HepG2 (cell line): ENCODE data around the gene RAD54L. TPM values are rescaled to one million over a fixed set of nuclear protein-coding genes. Genes with fewer than 3 reads are reported as not detected.
A peak's percentile ranks its signal among the peaks of the same experiment; 100 is the strongest.

Experiments used
- DBP ChIP-seq: sonication (generic); formaldehyde crosslinking; IDR thresholded peaks from 2 replicates; pipeline ENCODE4 v1.4.0; 2020; ENCODE audit warnings: missing genetic modification reagents; ENCODE audit errors: not compliant biosample characterization
- DR1 ChIP-seq: sonication (generic); formaldehyde crosslinking; IDR thresholded peaks from 2 replicates; pipeline ENCODE4 v1.8.0; 2021; ENCODE audit warnings: mild to moderate bottlenecking, missing genetic modification reagents, inconsistent platforms
- EHMT2 ChIP-seq: fragments of 200-600 bp; sonication (generic); IDR thresholded peaks from 2 replicates; pipeline ENCODE4 v1.7.0; 2017; ENCODE audit warnings: antibody characterized with exemption, low read depth, low read length, borderline replicate concordance
- HDAC1 ChIP-seq: sonication (generic); formaldehyde crosslinking; IDR thresholded peaks from 2 replicates; pipeline ENCODE4 v1.5.1; 2020; ENCODE audit warnings: mild to moderate bottlenecking, missing genetic modification reagents
- HOXA3 ChIP-seq: sonication (generic); formaldehyde crosslinking; IDR thresholded peaks from 2 replicates; pipeline ENCODE4 v1.5.0; 2020; ENCODE audit warnings: missing genetic modification reagents
- HOXA5 ChIP-seq: sonication (generic); formaldehyde crosslinking; IDR thresholded peaks from 2 replicates; pipeline ENCODE4 v1.4.0; 2020; ENCODE audit warnings: missing genetic modification reagents
- JUNB ChIP-seq: sonication (generic); formaldehyde crosslinking; IDR thresholded peaks from 2 replicates; pipeline ENCODE4 v1.8.0; 2022; ENCODE audit warnings: missing genetic modification reagents, mild to moderate bottlenecking, borderline replicate concordance
- KDM5B ChIP-seq: sonication (generic); formaldehyde crosslinking; IDR thresholded peaks from 2 replicates; pipeline ENCODE4 v1.4.0; 2020; ENCODE audit warnings: missing genetic modification reagents, mild to moderate bottlenecking, borderline replicate concordance
- NFATC3 ChIP-seq: sonication (generic); formaldehyde crosslinking; IDR thresholded peaks from 2 replicates; pipeline ENCODE4 v1.5.1; 2020; ENCODE audit warnings: mild to moderate bottlenecking, missing genetic modification reagents
- NKX3-1 ChIP-seq: sonication (generic); formaldehyde crosslinking; IDR thresholded peaks from 2 replicates; pipeline ENCODE4 v1.5.0; 2020; ENCODE audit warnings: missing genetic modification reagents
- NONO ChIP-seq, 2 experiments: fragments of 450-650 bp in 1 of 2; sonication (generic) in 1 of 2; formaldehyde crosslinking in 1 of 2; IDR thresholded peaks in 1 of 2; conservative IDR thresholded peaks in 1 of 2; 2 replicates each; pipeline versions ENCODE4 v1.6.1 to v1.8.0; 2017 to 2022; ENCODE audit warnings: mild to moderate bottlenecking in 1 of 2, missing genetic modification reagents in 1 of 2, moderate library complexity in 1 of 2
- PTBP1 ChIP-seq: fragments of 200-400 bp; formaldehyde crosslinking; IDR thresholded peaks from 2 replicates; pipeline ENCODE4 v1.6.1; 2018; ENCODE audit warnings: low read length, low read depth; ENCODE audit not compliant: poor library complexity, severe bottlenecking
- RFXAP ChIP-seq: sonication (generic); formaldehyde crosslinking; IDR thresholded peaks from 2 replicates; pipeline ENCODE4 v1.4.0; 2020; ENCODE audit warnings: missing genetic modification reagents, borderline replicate concordance
- TOPORS ChIP-seq: sonication (generic); formaldehyde crosslinking; IDR thresholded peaks from 2 replicates; pipeline ENCODE4 v1.8.0; 2023; ENCODE audit warnings: mild to moderate bottlenecking, missing genetic modification reagents
- ZBTB4 ChIP-seq: sonication (generic); formaldehyde crosslinking; IDR thresholded peaks from 2 replicates; pipeline ENCODE4 v1.4.0; 2020; ENCODE audit warnings: missing genetic modification reagents, mild to moderate bottlenecking, borderline replicate concordance
- ZBTB7A ChIP-seq: sonication (generic); formaldehyde crosslinking; IDR thresholded peaks from 2 replicates; pipeline ENCODE4 v1.8.0; 2022; ENCODE audit warnings: mild to moderate bottlenecking, missing genetic modification reagents
- ZFP37 ChIP-seq: sonication (generic); formaldehyde crosslinking; IDR thresholded peaks from 2 replicates; pipeline ENCODE4 v1.4.0; 2020; ENCODE audit warnings: missing genetic modification reagents, borderline replicate concordance
- ZMYM4 ChIP-seq: sonication (generic); formaldehyde crosslinking; IDR thresholded peaks from 2 replicates; pipeline ENCODE4 v1.8.1; 2023; ENCODE audit warnings: mild to moderate bottlenecking, missing genetic modification reagents
- ZNF205 ChIP-seq: IDR thresholded peaks from 2 replicates; pipeline ENCODE4 v1.6.1; 2018; ENCODE audit warnings: missing biosample characterization, missing genetic modification reagents
- ZNF256 ChIP-seq: sonication (generic); formaldehyde crosslinking; conservative IDR thresholded peaks from 2 replicates; pipeline ENCODE4 v1.4.0; 2020; ENCODE audit warnings: missing genetic modification reagents
- ZNF30 ChIP-seq: sonication (generic); formaldehyde crosslinking; IDR thresholded peaks from 2 replicates; pipeline ENCODE4 v1.5.0; 2020; ENCODE audit warnings: mild to moderate bottlenecking, missing genetic modification reagents
- ZNF652 ChIP-seq: IDR thresholded peaks from 2 replicates; pipeline ENCODE4 v1.6.1; 2016; ENCODE audit warnings: low read depth, borderline replicate concordance
- ZNF776 ChIP-seq: sonication (generic); formaldehyde crosslinking; IDR thresholded peaks from 2 replicates; pipeline ENCODE4 v1.4.0; 2020; ENCODE audit warnings: mild to moderate bottlenecking, missing genetic modification reagents
- ZSCAN21 ChIP-seq: sonication (generic); formaldehyde crosslinking; IDR thresholded peaks from 2 replicates; pipeline ENCODE4 v1.8.0; 2022; ENCODE audit warnings: mild to moderate bottlenecking, missing genetic modification reagents, moderate library complexity, borderline replicate concordance
- polyA plus RNA-seq, 8 experiments: library from polyadenylated mRNA; depleted of rRNA in 3 of 8; stranded (reverse) in 7 of 8; unstranded in 1 of 8; fragments of >200 nt; fragmentation: Illumina TruSeq in 4 of 8; extraction: Trizol in 4 of 8; gene quantifications; 2 replicates each; pipeline versions ENCODE4 v1.2.1 to v1.2.3, GENCODE V29; 2011 to 2016; ENCODE audit warnings: low read depth in 4 of 8, missing spikeins in 1 of 8, mixed read lengths in 1 of 8; ENCODE audit not compliant: insufficient read depth in 1 of 8
- total RNA-seq, 5 experiments: library from RNA; depleted of rRNA; stranded (reverse); fragments of >200 nt; fragmentation: Illumina TruSeq; extraction: Trizol; gene quantifications; 2 replicates each; pipeline ENCODE4 v1.2.3, GENCODE V29; 2016; ENCODE audit warnings: low read depth in 1 of 5
- TF ChIP-seq, protein P1 (sequence below): sonication (generic); formaldehyde crosslinking; IDR thresholded peaks from 2 replicates; pipeline ENCODE4 v1.5.1; 2020; ENCODE audit warnings: missing genetic modification reagents, mild to moderate bottlenecking, borderline replicate concordance

RAD54L gene
- total and polyA plus RNA-seq, 2 of the 13 experiments (the other 11 are each of a cell fraction or from before 2014, with no cell fraction given), result 10.2 to 30.0 TPM

GRCh38 chr1:46247436-46248121, at the start of gene RAD54L (continued):
- no peak for TF ChIP-seq ZFP37
- TF ChIP-seq HOXA3, result peak; percentile 62
- no peak for TF ChIP-seq DBP (CRISPR knock-in tag)
- 0 out of 2 replicates have a peak, but pooled peaks have one; percentile 24 for TF ChIP-seq NKX3-1 (CRISPR knock-in tag)
- TF ChIP-seq ZSCAN21 (CRISPR knock-in tag), result peak; percentile 89; the same call in 1 of the 2 replicates
- peak; percentile 68; the same call in 1 of the 2 replicates for TF ChIP-seq DR1 (CRISPR knock-in tag)
- peak; percentile 58; the same call in 1 of the 2 replicates for TF ChIP-seq ZNF776
- no peak for TF ChIP-seq ZBTB4 (CRISPR knock-in tag)
- no peak; the same call in 1 of the 2 replicates for TF ChIP-seq HOXA5
- peak; percentile 64 for TF ChIP-seq ZNF205 (CRISPR knock-in tag)
- no peak for TF ChIP-seq EHMT2
- 0 out of 2 replicates have a peak, but pooled peaks have one; percentile 62 for TF ChIP-seq KDM5B (CRISPR knock-in tag)
- peak; percentile 30; the same call in 1 of the 2 replicates for TF ChIP-seq ZBTB7A (CRISPR knock-in tag)
- peak; percentile 70; the same call in 1 of the 2 replicates for TF ChIP-seq JUNB
- no peak for TF ChIP-seq TOPORS (CRISPR knock-in tag)
- TF ChIP-seq NFATC3 (CRISPR knock-in tag), result no peak
- peak; percentile 99 for TF ChIP-seq HDAC1 (CRISPR knock-in tag)
- peak; percentile 89 for TF ChIP-seq RFXAP (CRISPR knock-in tag)
- TF ChIP-seq, protein P1, sequence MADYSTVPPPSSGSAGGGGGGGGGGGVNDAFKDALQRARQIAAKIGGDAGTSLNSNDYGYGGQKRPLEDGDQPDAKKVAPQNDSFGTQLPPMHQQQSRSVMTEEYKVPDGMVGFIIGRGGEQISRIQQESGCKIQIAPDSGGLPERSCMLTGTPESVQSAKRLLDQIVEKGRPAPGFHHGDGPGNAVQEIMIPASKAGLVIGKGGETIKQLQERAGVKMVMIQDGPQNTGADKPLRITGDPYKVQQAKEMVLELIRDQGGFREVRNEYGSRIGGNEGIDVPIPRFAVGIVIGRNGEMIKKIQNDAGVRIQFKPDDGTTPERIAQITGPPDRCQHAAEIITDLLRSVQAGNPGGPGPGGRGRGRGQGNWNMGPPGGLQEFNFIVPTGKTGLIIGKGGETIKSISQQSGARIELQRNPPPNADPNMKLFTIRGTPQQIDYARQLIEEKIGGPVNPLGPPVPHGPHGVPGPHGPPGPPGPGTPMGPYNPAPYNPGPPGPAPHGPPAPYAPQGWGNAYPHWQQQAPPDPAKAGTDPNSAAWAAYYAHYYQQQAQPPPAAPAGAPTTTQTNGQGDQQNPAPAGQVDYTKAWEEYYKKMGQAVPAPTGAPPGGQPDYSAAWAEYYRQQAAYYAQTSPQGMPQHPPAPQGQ, result no peak
- peak; percentile 66 for TF ChIP-seq PTBP1
- TF ChIP-seq ZNF652 (CRISPR knock-in tag), result no peak
- no peak for TF ChIP-seq NONO (IDR thresholded peaks at IDR 0.05)
- peak; percentile 87 for TF ChIP-seq NONO (CRISPR knock-in tag; conservative IDR thresholded peaks at IDR 0.05)
- TF ChIP-seq ZNF30 (CRISPR knock-in tag), result no peak
- no peak for TF ChIP-seq ZNF256 (CRISPR knock-in tag)
- peak; percentile 70 for TF ChIP-seq ZMYM4 (CRISPR knock-in tag)
